Smooth muscle cell (in vitro differentiated cells): ENCODE data around the gene CD248. TPM values are rescaled to one million over a fixed set of nuclear protein-coding genes. Genes with fewer than 3 reads are reported as not detected.

Experiments
- DNase-seq: peaks from one replicate; lab custom pipeline; 2025; ENCODE audit not compliant: unreplicated experiment; lab: John Stamatoyannopoulos, UW
- H2AFZ ChIP-seq: fragments of 200-600 bp; sonication (generic); 2 replicates; pipeline ENCODE4 v1.6.0; 2016; ENCODE audit warnings: antibody characterized with exemption, low read depth, mild to moderate bottlenecking
- H3F3A ChIP-seq: fragments of 200-600 bp; sonication (generic); 2 replicates; pipeline ENCODE4 v1.6.0; 2017; ENCODE audit warnings: antibody characterized with exemption, low read depth
- H3K27ac ChIP-seq: fragments of 200-600 bp; sonication (generic); 2 replicates; pipeline ENCODE4 v1.5.1; 2016; ENCODE audit warnings: low read depth, mild to moderate bottlenecking
- H3K27me3 ChIP-seq: fragments of 200-600 bp; sonication (generic); 2 replicates; pipeline ENCODE4 v1.6.1; 2016; ENCODE audit warnings: low read depth, mild to moderate bottlenecking
- H3K36me3 ChIP-seq: fragments of 200-600 bp; sonication (generic); 2 replicates; pipeline ENCODE4 v1.5.1; 2016; ENCODE audit warnings: low read depth
- H3K4me1 ChIP-seq: fragments of 200-600 bp; sonication (generic); 2 replicates; pipeline ENCODE4 v1.5.1; 2016; ENCODE audit warnings: low read depth
- H3K4me2 ChIP-seq: fragments of 200-600 bp; sonication (generic); 2 replicates; pipeline ENCODE4 v1.6.0; 2016; ENCODE audit warnings: mild to moderate bottlenecking
- H3K4me3 ChIP-seq: fragments of 200-600 bp; sonication (generic); 2 replicates; pipeline ENCODE4 v1.5.1; 2016; ENCODE audit warnings: mild to moderate bottlenecking
- H3K79me2 ChIP-seq: fragments of 200-600 bp; sonication (generic); 2 replicates; pipeline ENCODE4 v1.6.0; 2016; ENCODE audit warnings: low read depth, mild to moderate bottlenecking
- H3K9ac ChIP-seq: fragments of 200-600 bp; sonication (generic); 2 replicates; pipeline ENCODE4 v1.6.0; 2016; ENCODE audit warnings: low read depth
- H3K9me3 ChIP-seq: fragments of 200-600 bp; sonication (generic); replicated peaks from 2 replicates; pipeline ENCODE4 v1.5.1; 2016; ENCODE audit warnings: low read depth
- H4K20me1 ChIP-seq: fragments of 200-600 bp; sonication (generic); 2 replicates; pipeline ENCODE4 v1.6.0; 2016; ENCODE audit warnings: low read depth
- WGBS: methylation state at CpG from one replicate; pipeline ENCODE4 v1.1.7; 2016; ENCODE audit warnings: low lambda C conversion rate; 5-methylcytosine and 5-hydroxymethylcytosine counted together
- polyA plus RNA-seq: library from polyadenylated mRNA; unstranded; fragments of >200 nt; fragmentation: Nextera tagmentation; extraction: Ambion mirVana; gene quantifications from 2 replicates; pipeline ENCODE4 v1.2.1, GENCODE V29; 2016
- total RNA-seq: library from RNA; depleted of rRNA; stranded (reverse); fragments of >200 nt; gene quantifications from 2 replicates; pipeline ENCODE4 v1.2.3, GENCODE V29; 2014
- TF ChIP-seq, protein P1 (sequence below): fragments of 200-600 bp; sonication (generic); IDR thresholded peaks from 2 replicates; pipeline ENCODE4 v1.5.1; 2017; ENCODE audit warnings: borderline replicate concordance, mild to moderate bottlenecking, antibody characterized with exemption; ENCODE audit not compliant: insufficient read depth, poor library complexity, severe bottlenecking

Gene CD248
- total and polyA plus RNA-seq, 2 experiments from 2014 or later: 35.5 to 287 TPM

GRCh38 chr11:66267379-66268243 is 49.2 kb downstream of the CD248 start:
- peak; percentile 89 for DNase-seq
- Histone ChIP-seq H3K27ac (peak overlapping the region; percentile 85), H3F3A (peaks cover 5% of the 10 kb centered on the region), H3K4me2 (peak overlapping the region; percentile 96), H3K27me3 (no peaks in the 10 kb centered on the region), H3K4me1 (peaks cover 5% of the 10 kb centered on the region), H3K9me3 (no peaks in the 10 kb centered on the region), H2AFZ (no peak overlapping the region), H3K79me2 (peaks cover 27% of the 10 kb centered on the region), H4K20me1 (peaks cover 34% of the 10 kb centered on the region), H3K36me3 (no peaks in the 10 kb centered on the region), H3K4me3 (peak overlapping the region; percentile 81), H3K9ac (peak overlapping the region; percentile 79)
- TF ChIP-seq, protein P1, sequence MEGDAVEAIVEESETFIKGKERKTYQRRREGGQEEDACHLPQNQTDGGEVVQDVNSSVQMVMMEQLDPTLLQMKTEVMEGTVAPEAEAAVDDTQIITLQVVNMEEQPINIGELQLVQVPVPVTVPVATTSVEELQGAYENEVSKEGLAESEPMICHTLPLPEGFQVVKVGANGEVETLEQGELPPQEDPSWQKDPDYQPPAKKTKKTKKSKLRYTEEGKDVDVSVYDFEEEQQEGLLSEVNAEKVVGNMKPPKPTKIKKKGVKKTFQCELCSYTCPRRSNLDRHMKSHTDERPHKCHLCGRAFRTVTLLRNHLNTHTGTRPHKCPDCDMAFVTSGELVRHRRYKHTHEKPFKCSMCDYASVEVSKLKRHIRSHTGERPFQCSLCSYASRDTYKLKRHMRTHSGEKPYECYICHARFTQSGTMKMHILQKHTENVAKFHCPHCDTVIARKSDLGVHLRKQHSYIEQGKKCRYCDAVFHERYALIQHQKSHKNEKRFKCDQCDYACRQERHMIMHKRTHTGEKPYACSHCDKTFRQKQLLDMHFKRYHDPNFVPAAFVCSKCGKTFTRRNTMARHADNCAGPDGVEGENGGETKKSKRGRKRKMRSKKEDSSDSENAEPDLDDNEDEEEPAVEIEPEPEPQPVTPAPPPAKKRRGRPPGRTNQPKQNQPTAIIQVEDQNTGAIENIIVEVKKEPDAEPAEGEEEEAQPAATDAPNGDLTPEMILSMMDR: peak; percentile 27
- 2% methylated on average over 43 of the region's 61 CpGs for WGBS

DNA sequence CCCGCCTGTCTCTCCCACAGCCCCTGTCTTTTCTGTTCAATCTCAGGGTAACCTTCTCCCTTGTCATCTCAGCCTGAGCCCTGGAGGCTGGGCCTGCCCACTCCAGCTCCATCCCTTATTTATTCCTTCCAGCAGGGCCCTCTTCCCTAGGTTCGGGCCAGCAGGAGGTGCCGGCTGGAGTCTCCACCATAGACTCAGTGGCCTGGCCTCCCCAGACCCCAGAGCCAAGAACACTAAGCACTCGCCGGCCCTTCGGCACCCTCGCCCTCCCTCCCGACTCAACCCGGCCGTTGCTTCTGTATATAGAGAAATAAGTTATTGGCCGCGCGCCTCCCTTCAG is 49.8 kb downstream of the CD248 start:
- 36% methylated on average over 13 of the region's 13 CpGs for WGBS
- Histone ChIP-seq H3F3A (peaks cover 5% of the 10 kb centered on the region), H3K27ac (peak overlapping the region; percentile 85), H4K20me1 (peaks cover 28% of the 10 kb centered on the region), H3K9ac (no peak overlapping the region), H3K4me2 (peak overlapping the region; percentile 96), H3K9me3 (no peaks in the 10 kb centered on the region), H3K79me2 (peaks cover 27% of the 10 kb centered on the region), H2AFZ (no peak overlapping the region), H3K4me1 (peaks cover 5% of the 10 kb centered on the region), H3K4me3 (peak overlapping the region; percentile 81), H3K36me3 (no peaks in the 10 kb centered on the region), H3K27me3 (no peaks in the 10 kb centered on the region)
- TF ChIP-seq, protein P1: no peak
- no peak for DNase-seq

- TF ChIP-seq, protein P1: no peak
- peaks cover 5% of the 10 kb centered on the region for H3F3A ChIP-seq
- H3K9me3 ChIP-seq: no peaks in the 10 kb centered on the region
- H3K9ac ChIP-seq: no peak overlapping the region
- no peaks in the 10 kb centered on the region for H3K36me3 ChIP-seq
- H3K79me2 ChIP-seq: peaks cover 25% of the 10 kb centered on the region
- no peak overlapping the region for H3K4me3 ChIP-seq
- WGBS: 92% methylated on average over 20 of the region's 20 CpGs
- no peaks in the 10 kb centered on the region for H3K27me3 ChIP-seq
- no peak for DNase-seq
- no peak overlapping the region for H3K27ac ChIP-seq
- peaks cover 23% of the 10 kb centered on the region for H4K20me1 ChIP-seq
- no peak overlapping the region for H3K4me2 ChIP-seq
- no peak overlapping the region for H2AFZ ChIP-seq
- peaks cover 5% of the 10 kb centered on the region for H3K4me1 ChIP-seq
Measured at GRCh38 chr11:66266378-66267038, 50.3 kb downstream of the CD248 start.
